Neural crest cell (in vitro differentiated cells): ENCODE measurements around the gene TWIST2. TPM values are rescaled to one million over a fixed set of nuclear protein-coding genes. Genes with fewer than 3 reads are reported as not detected.

Experiments used
- DNase-seq: peaks from one replicate; pipeline ENCODE4 v3.0.0; 2021; ENCODE audit warnings: low read depth, mixed read lengths, low spot score
- H3K27ac Mint-ChIP-seq: one replicate; pipeline ENCODE4 v1.8.0; 2021; ENCODE audit warnings: mild to moderate bottlenecking, mixed read lengths; ENCODE audit not compliant: unreplicated experiment
- H3K27me3 Mint-ChIP-seq: 2 replicates; pipeline ENCODE4 v1.8.0; 2021; ENCODE audit warnings: low read depth, mild to moderate bottlenecking, mixed read lengths
- H3K36me3 Mint-ChIP-seq: 2 replicates; pipeline ENCODE4 v1.8.0; 2021; ENCODE audit warnings: low read depth, mild to moderate bottlenecking, mixed read lengths
- H3K4me1 Mint-ChIP-seq: 2 replicates; pipeline ENCODE4 v1.8.0; 2021; ENCODE audit warnings: mixed read lengths
- H3K4me3 Mint-ChIP-seq: one replicate; pipeline ENCODE4 v1.8.0; 2021; ENCODE audit warnings: mild to moderate bottlenecking, mixed read lengths
- H3K9me3 Mint-ChIP-seq: 2 replicates; pipeline ENCODE4 v1.8.0; 2021; ENCODE audit warnings: mixed read lengths
- total RNA-seq: library from RNA; stranded (reverse); gene quantifications from 2 replicates; pipeline ENCODE4 v1.2.1, GENCODE V29; 2021
- TF ChIP-seq, protein P1 (sequence below): fragments of 200-600 bp; sonication (generic); conservative IDR thresholded peaks from 2 replicates; pipeline ENCODE4 v1.5.0; 2021; ENCODE audit warnings: antibody characterized with exemption, mild to moderate bottlenecking

Gene TWIST2
- total RNA-seq, 1 donor from 2014 or later, result 0.96 TPM

- no peak for DNase-seq
- no peak overlapping the region for H3K4me3 Mint-ChIP-seq
- H3K27me3 Mint-ChIP-seq, result peaks cover 16% of the 10 kb centered on the region
- TF ChIP-seq, protein P1, sequence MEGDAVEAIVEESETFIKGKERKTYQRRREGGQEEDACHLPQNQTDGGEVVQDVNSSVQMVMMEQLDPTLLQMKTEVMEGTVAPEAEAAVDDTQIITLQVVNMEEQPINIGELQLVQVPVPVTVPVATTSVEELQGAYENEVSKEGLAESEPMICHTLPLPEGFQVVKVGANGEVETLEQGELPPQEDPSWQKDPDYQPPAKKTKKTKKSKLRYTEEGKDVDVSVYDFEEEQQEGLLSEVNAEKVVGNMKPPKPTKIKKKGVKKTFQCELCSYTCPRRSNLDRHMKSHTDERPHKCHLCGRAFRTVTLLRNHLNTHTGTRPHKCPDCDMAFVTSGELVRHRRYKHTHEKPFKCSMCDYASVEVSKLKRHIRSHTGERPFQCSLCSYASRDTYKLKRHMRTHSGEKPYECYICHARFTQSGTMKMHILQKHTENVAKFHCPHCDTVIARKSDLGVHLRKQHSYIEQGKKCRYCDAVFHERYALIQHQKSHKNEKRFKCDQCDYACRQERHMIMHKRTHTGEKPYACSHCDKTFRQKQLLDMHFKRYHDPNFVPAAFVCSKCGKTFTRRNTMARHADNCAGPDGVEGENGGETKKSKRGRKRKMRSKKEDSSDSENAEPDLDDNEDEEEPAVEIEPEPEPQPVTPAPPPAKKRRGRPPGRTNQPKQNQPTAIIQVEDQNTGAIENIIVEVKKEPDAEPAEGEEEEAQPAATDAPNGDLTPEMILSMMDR, result no peak
- peaks cover 23% of the 10 kb centered on the region for H3K9me3 Mint-ChIP-seq
- peaks cover 10% of the 10 kb centered on the region for H3K4me1 Mint-ChIP-seq
- peaks cover 19% of the 10 kb centered on the region for H3K36me3 Mint-ChIP-seq
- H3K27ac Mint-ChIP-seq, result no peak overlapping the region
These were observed 25.8 kb upstream of the TWIST2 start for GRCh38 chr2:238821944-238822670.

DNA sequence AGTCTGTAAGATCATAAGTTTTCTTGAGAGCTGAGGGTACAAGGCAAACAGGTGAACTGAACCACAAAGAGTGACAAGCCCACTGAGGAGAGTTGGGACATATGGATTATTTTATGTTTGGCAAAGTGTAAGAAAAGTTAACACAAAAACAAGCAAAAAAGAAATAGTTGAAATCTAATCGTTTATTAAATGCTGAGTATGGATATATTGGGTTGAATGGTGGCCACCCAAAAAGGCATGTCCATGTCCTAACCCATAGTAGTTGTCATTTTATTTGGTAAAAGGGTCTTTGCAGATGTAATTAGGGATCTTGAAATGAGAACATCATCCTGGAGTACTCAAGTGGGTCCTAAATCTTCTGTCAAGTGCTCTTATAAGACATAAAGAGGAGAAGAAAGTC, 24.9 kb upstream of the TWIST2 start:
- Mint-ChIP-seq H3K27ac (no peak overlapping the region), H3K36me3 (peaks cover 19% of the 10 kb centered on the region), H3K9me3 (peaks cover 23% of the 10 kb centered on the region), H3K27me3 (peaks cover 20% of the 10 kb centered on the region), H3K4me1 (peaks cover 4% of the 10 kb centered on the region), H3K4me3 (no peak overlapping the region)
- TF ChIP-seq, protein P1, result no peak
- no peak for DNase-seq

DNA sequence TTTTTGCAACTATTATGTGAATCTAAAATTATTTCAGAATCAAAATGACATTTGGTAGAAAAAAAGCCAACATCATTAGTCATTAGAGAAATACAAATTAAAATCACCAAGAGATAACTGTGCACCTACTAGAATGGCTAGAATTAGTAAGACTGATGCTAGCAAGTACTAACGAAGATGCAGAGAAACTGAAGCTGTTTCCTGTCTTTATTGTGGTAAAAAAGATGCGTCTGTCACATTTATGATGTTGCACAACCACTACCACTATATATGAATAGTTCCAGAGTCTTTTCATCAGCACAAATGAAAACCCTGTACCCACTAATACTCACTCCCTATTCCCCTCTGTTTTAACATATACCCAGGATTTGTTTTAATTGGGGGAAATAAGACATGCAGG, 16.7 kb upstream of the TWIST2 start:
- Mint-ChIP-seq H3K4me3 (no peak overlapping the region), H3K27me3 (peaks cover 64% of the 10 kb centered on the region), H3K27ac (no peak overlapping the region), H3K4me1 (no peaks in the 10 kb centered on the region), H3K9me3 (no peaks in the 10 kb centered on the region), H3K36me3 (peaks cover 3% of the 10 kb centered on the region)
- DNase-seq, result no peak
- TF ChIP-seq, protein P1, result no peak

- H3K36me3 Mint-ChIP-seq, result no peaks in the 10 kb centered on the region
- no peak overlapping the region for H3K27ac Mint-ChIP-seq
- TF ChIP-seq, protein P1, result no peak
- peaks cover 58% of the 10 kb centered on the region for H3K27me3 Mint-ChIP-seq
- no peaks in the 10 kb centered on the region for H3K4me1 Mint-ChIP-seq
- H3K4me3 Mint-ChIP-seq, result no peak overlapping the region
- H3K9me3 Mint-ChIP-seq, result no peaks in the 10 kb centered on the region
- no peak for DNase-seq
These were observed 12.9 kb upstream of the TWIST2 start for GRCh38 chr2:238834982-238835381.

- TF ChIP-seq, protein P1, result no peak
- Mint-ChIP-seq H3K9me3 (no peaks in the 10 kb centered on the region), H3K4me1 (no peaks in the 10 kb centered on the region), H3K4me3 (no peak overlapping the region), H3K27ac (no peak overlapping the region), H3K36me3 (no peaks in the 10 kb centered on the region), H3K27me3 (peaks cover 58% of the 10 kb centered on the region)
- no peak for DNase-seq
These were observed 12.1 kb upstream of the TWIST2 start for GRCh38 chr2:238835726-238836301.
